GM12864 (cell line): Measurements from ENCODE around the gene TM4SF20.

Experiments used
- DNase-seq: peaks from one replicate; pipeline ENCODE4 v3.0.0-alpha.2; 2011; ENCODE audit warnings: low read depth
- H3K4me3 ChIP-seq: 2 replicates; pipeline ENCODE4 v1.5.1; 2011; ENCODE audit warnings: mild to moderate bottlenecking, low read depth, low read length, control low read depth
- CTCF ChIP-seq: IDR thresholded peaks from 2 replicates; pipeline ENCODE4 v1.5.1; 2011; ENCODE audit warnings: low read depth, mild to moderate bottlenecking, moderate library complexity, low read length, control low read depth, inconsistent platforms; ENCODE audit errors: missing control alignments

The TM4SF20 gene

GRCh38 chr2:227326783-227327182 lies 52.3 kb downstream of the TM4SF20 start:
- no peak for TF ChIP-seq CTCF
- H3K4me3 ChIP-seq, result peak overlapping the region; percentile 69; the same call in 1 of the 2 replicates
- no peak for DNase-seq

GRCh38 chr2:227325839-227326195 lies 53.3 kb downstream of the TM4SF20 start:
- no peak for TF ChIP-seq CTCF
- peak overlapping the region; percentile 69 for H3K4me3 ChIP-seq
- no peak for DNase-seq

- peak; percentile 45 for TF ChIP-seq CTCF
- peak within 1 kb of the TSS; percentile 69 for H3K4me3 ChIP-seq
- peak; percentile 83 for DNase-seq
These were observed 53.9 kb downstream of the TM4SF20 start, which contains the start of gene MFF for GRCh38 chr2:227324995-227325838. TSS of gene MFF (plus strand) at chr2:227325251. CDS start at chr2:227330666, 5,415 bp downstream.

- peak overlapping the region; percentile 69 for H3K4me3 ChIP-seq
- TF ChIP-seq CTCF, result no peak
- no peak for DNase-seq
These were observed 54.5 kb downstream of the TM4SF20 start for GRCh38 chr2:227324642-227324994.

- TF ChIP-seq CTCF, result no peak
- no peak overlapping the region for H3K4me3 ChIP-seq
- no peak for DNase-seq
These were observed 55.3 kb downstream of the TM4SF20 start for GRCh38 chr2:227323818-227324217.

GRCh38 chr2:227322530-227323205 lies 56.4 kb downstream of the TM4SF20 start:
- DNase-seq, result no peak
- no peak overlapping the region for H3K4me3 ChIP-seq
- TF ChIP-seq CTCF, result no peak
